Measurements from ENCODE around the gene TTLL10. TPM values are rescaled to one million over a fixed set of nuclear protein-coding genes. Genes with fewer than 3 reads are reported as not detected.

TTLL10 gene
- total RNA-seq, 1 donor from 2014 or later: not detected

DNA sequence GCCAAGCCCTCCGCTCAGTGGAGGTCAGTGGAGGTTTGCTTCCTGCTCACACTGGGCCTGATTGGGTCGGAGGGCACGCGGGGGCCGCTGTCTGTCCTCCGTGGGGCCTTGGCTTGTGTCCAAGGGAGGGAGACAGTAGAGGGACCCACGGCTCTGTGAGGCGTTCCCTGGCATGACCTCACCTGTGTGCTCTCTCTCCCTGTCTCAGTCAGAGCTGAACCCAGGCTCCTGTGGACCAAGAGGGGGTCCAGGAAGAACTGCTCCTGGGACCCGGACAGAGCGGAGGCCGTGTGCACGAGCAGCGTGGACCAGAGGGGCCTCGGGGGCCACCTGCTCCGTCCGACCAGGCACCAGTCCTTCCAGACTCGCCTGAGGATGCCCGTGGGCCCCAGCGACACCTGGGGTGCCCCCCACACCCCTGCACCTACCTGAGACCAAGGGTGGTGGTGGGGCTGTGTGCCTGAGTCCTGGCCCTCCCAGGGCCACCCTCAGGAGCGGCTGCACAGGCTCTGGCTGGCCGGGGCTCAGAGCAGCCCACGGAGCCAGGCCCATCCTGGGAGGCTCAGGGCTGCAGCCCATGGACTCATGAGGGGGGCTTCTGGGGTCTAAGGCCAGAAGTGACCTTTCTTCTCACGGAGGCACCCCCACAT is 13.3 kb upstream of the TTLL10 start:
- Histone ChIP-seq H3K79me2 (ENCODE audit: insufficient read depth, low read length) (no peaks in the 10 kb centered on the region), H4K20me1 (ENCODE audit: insufficient read depth, low read length) (no peaks in the 10 kb centered on the region), H2AFZ (ENCODE audit: low read depth, low read length) (no peak overlapping the region), H3K9me3 (ENCODE audit: insufficient read depth, low read depth, low read length) (no peaks in the 10 kb centered on the region), H3K27ac (ENCODE audit: low read depth, low read length) (no peak overlapping the region), H3K4me3 (ENCODE audit: insufficient read depth, low read depth, low read length) (no peak overlapping the region), H3K9ac (ENCODE audit: low read length) (no peak overlapping the region), H3K4me2 (ENCODE audit: low read length) (no peak overlapping the region), H3K4me1 (ENCODE audit: insufficient read depth, low read length) (peaks cover 14% of the 10 kb centered on the region), H3K36me3 (ENCODE audit: insufficient read depth, low read length) (no peaks in the 10 kb centered on the region), H3K27me3 (ENCODE audit: insufficient read depth, low read length) (peaks cover 3% of the 10 kb centered on the region)
- no peaks in the 10 kb centered on the region for H3K36me3 Mint-ChIP-seq (ENCODE audit: low read depth, unreplicated experiment)
- TF ChIP-seq, protein P1, sequence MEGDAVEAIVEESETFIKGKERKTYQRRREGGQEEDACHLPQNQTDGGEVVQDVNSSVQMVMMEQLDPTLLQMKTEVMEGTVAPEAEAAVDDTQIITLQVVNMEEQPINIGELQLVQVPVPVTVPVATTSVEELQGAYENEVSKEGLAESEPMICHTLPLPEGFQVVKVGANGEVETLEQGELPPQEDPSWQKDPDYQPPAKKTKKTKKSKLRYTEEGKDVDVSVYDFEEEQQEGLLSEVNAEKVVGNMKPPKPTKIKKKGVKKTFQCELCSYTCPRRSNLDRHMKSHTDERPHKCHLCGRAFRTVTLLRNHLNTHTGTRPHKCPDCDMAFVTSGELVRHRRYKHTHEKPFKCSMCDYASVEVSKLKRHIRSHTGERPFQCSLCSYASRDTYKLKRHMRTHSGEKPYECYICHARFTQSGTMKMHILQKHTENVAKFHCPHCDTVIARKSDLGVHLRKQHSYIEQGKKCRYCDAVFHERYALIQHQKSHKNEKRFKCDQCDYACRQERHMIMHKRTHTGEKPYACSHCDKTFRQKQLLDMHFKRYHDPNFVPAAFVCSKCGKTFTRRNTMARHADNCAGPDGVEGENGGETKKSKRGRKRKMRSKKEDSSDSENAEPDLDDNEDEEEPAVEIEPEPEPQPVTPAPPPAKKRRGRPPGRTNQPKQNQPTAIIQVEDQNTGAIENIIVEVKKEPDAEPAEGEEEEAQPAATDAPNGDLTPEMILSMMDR (IDR thresholded peaks at IDR 0.05; ENCODE audit: insufficient read depth, low read depth, low read length): no peak
- TF ChIP-seq EZH2 (IDR thresholded peaks at IDR 0.05; ENCODE audit: insufficient read depth, low read length): no peak
- FAIRE-seq (no peak), DNase-seq (ENCODE audit: low read depth) (no peak)
- H3K4me3 Mint-ChIP-seq (ENCODE audit: unreplicated experiment): no peak overlapping the region
- H3K4me1 Mint-ChIP-seq (ENCODE audit: low read depth, unreplicated experiment): no peaks in the 10 kb centered on the region
- peaks cover 3% of the 10 kb centered on the region for H3K9me3 Mint-ChIP-seq (ENCODE audit: unreplicated experiment)
- no peak overlapping the region for H3K27ac Mint-ChIP-seq (ENCODE audit: unreplicated experiment)
- peaks cover 10% of the 10 kb centered on the region for H3K27me3 Mint-ChIP-seq (ENCODE audit: low read depth, unreplicated experiment)

DNA sequence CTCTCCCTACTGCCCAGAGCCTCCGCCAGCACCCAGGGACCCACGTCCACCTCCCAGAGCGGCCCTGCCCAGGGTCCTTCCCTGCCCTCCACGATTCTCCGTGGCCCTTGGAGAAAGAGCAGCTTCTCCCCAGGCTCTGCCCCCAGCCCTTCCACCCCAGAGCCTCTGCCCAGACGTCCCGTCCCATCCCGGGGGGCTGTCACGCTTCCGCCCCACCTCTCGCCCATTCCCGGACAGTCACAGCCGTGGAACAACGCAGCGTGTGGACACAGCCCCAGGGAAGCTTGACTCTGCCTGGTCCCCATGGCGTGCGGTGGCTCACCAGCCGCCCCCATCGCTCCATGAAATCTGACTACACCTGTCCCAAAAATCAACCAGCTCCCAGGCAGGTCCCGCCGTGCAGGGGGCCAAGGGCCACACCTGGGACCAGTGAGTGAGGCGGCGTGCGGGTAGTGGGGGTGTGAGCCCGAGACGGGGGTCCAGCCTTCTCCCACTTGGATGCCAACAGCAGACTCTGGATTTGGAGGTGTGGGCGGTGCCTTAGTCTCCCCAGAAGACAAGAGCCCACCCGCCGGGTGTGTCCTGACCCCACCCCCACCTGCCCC is 12.5 kb upstream of the TTLL10 start:
- H2AFZ ChIP-seq (ENCODE audit: low read depth, low read length): no peak overlapping the region
- H3K9me3 Mint-ChIP-seq (ENCODE audit: unreplicated experiment): no peaks in the 10 kb centered on the region
- no peaks in the 10 kb centered on the region for H4K20me1 ChIP-seq (ENCODE audit: insufficient read depth, low read length)
- no peaks in the 10 kb centered on the region for H3K36me3 ChIP-seq (ENCODE audit: insufficient read depth, low read length)
- DNase-seq (ENCODE audit: low read depth) (no peak), FAIRE-seq (no peak)
- H3K4me1 ChIP-seq (ENCODE audit: insufficient read depth, low read length): peaks cover 14% of the 10 kb centered on the region
- no peaks in the 10 kb centered on the region for H3K79me2 ChIP-seq (ENCODE audit: insufficient read depth, low read length)
- H3K27ac Mint-ChIP-seq (ENCODE audit: unreplicated experiment): no peak overlapping the region
- TF ChIP-seq, protein P1 (IDR thresholded peaks at IDR 0.05; ENCODE audit: insufficient read depth, low read depth, low read length): no peak
- TF ChIP-seq EZH2 (IDR thresholded peaks at IDR 0.05; ENCODE audit: insufficient read depth, low read length): no peak
- no peaks in the 10 kb centered on the region for H3K36me3 Mint-ChIP-seq (ENCODE audit: low read depth, unreplicated experiment)
- H3K27ac ChIP-seq (ENCODE audit: low read depth, low read length): no peak overlapping the region
- peaks cover 8% of the 10 kb centered on the region for H3K27me3 Mint-ChIP-seq (ENCODE audit: low read depth, unreplicated experiment)
- peaks cover 2% of the 10 kb centered on the region for H3K4me1 Mint-ChIP-seq (ENCODE audit: low read depth, unreplicated experiment)
- H3K9me3 ChIP-seq (ENCODE audit: insufficient read depth, low read depth, low read length): no peaks in the 10 kb centered on the region
- H3K4me2 ChIP-seq (ENCODE audit: low read length): no peak overlapping the region
- no peak overlapping the region for H3K4me3 ChIP-seq (ENCODE audit: insufficient read depth, low read depth, low read length)
- H3K4me3 Mint-ChIP-seq (ENCODE audit: unreplicated experiment): no peak overlapping the region
- H3K9ac ChIP-seq (ENCODE audit: low read length): no peak overlapping the region
- peaks cover 3% of the 10 kb centered on the region for H3K27me3 ChIP-seq (ENCODE audit: insufficient read depth, low read length)

DNA sequence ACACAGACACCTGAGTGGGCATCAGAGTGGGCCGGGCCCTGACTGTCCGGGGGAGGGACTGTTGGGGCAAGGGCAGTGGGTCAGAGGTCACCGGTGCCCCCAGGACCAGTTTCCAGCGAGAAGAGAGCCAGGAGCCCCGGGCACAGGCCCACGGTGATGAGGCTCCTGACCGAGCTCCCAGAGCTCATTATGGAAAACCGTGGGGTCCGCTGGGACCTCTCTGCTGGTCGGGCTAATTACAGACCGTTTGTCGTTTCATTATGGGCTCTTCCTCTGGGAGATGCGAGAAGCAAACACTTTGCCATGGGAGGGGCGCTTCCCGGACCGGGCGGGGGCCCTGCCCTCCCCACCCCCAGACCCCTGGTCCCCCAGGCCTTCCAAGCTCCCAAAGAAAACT is 12.0 kb upstream of the TTLL10 start:
- Histone ChIP-seq H3K4me2 (ENCODE audit: low read length) (no peak overlapping the region), H3K27me3 (ENCODE audit: insufficient read depth, low read length) (peaks cover 3% of the 10 kb centered on the region), H3K79me2 (ENCODE audit: insufficient read depth, low read length) (no peaks in the 10 kb centered on the region), H3K9me3 (ENCODE audit: insufficient read depth, low read depth, low read length) (no peaks in the 10 kb centered on the region), H4K20me1 (ENCODE audit: insufficient read depth, low read length) (no peaks in the 10 kb centered on the region), H3K4me3 (ENCODE audit: insufficient read depth, low read depth, low read length) (no peak overlapping the region), H3K4me1 (ENCODE audit: insufficient read depth, low read length) (peaks cover 14% of the 10 kb centered on the region), H3K36me3 (ENCODE audit: insufficient read depth, low read length) (no peaks in the 10 kb centered on the region), H3K9ac (ENCODE audit: low read length) (no peak overlapping the region), H3K27ac (ENCODE audit: low read depth, low read length) (no peak overlapping the region), H2AFZ (ENCODE audit: low read depth, low read length) (no peak overlapping the region)
- peaks cover 8% of the 10 kb centered on the region for H3K27me3 Mint-ChIP-seq (ENCODE audit: low read depth, unreplicated experiment)
- no peak overlapping the region for H3K27ac Mint-ChIP-seq (ENCODE audit: unreplicated experiment)
- no peaks in the 10 kb centered on the region for H3K36me3 Mint-ChIP-seq (ENCODE audit: low read depth, unreplicated experiment)
- H3K9me3 Mint-ChIP-seq (ENCODE audit: unreplicated experiment): no peaks in the 10 kb centered on the region
- no peak for FAIRE-seq
- H3K4me3 Mint-ChIP-seq (ENCODE audit: unreplicated experiment): no peak overlapping the region
- TF ChIP-seq, protein P1 (IDR thresholded peaks at IDR 0.05; ENCODE audit: insufficient read depth, low read depth, low read length): no peak
- no peak for TF ChIP-seq EZH2 (IDR thresholded peaks at IDR 0.05; ENCODE audit: insufficient read depth, low read length)
- peaks cover 2% of the 10 kb centered on the region for H3K4me1 Mint-ChIP-seq (ENCODE audit: low read depth, unreplicated experiment)
- no peak for DNase-seq (ENCODE audit: low read depth)

All from astrocyte (in vitro differentiated cells and primary cell).